Ovary (tissue), 9 donors: Measurements from ENCODE around the gene NFATC3. TPM values are rescaled to one million over a fixed set of nuclear protein-coding genes. Genes with fewer than 3 reads are reported as not detected.
A peak's percentile ranks its signal among the peaks of the same experiment; 100 is the strongest.

Experiments used
- DNase-seq, 5 donors: peaks; one replicate each; pipeline ENCODE4 v3.0.0-alpha.2; 2019 to 2020
- H3K27ac ChIP-seq, 2 donors: fragments of 200-600 bp; one replicate each; pipeline versions ENCODE4 v1.5.1 to v1.8.0; 2019 to 2022
- H3K27me3 ChIP-seq: fragments of 200-600 bp; one replicate; pipeline ENCODE4 v1.8.0; 2022
- H3K36me3 ChIP-seq: fragments of 200-600 bp; sonication (generic); one replicate; pipeline ENCODE4 v1.5.1; 2019
- H3K4me1 ChIP-seq: one replicate; pipeline ENCODE4 v1.8.1; 2013; ENCODE audit warnings: mild to moderate bottlenecking, moderate library complexity; ENCODE audit not compliant: insufficient read depth
- H3K4me3 ChIP-seq: fragments of 200-600 bp; sonication (generic); one replicate; pipeline ENCODE4 v1.5.1; 2017
- H3K9me3 ChIP-seq, 2 donors: fragments of 200-600 bp in 1 of 2; sonication (generic) in 1 of 2; one replicate each; pipeline versions ENCODE4 v1.5.1 to v1.8.1; 2013 to 2019; ENCODE audit warnings: mild to moderate bottlenecking in 1 of 2, moderate library complexity in 1 of 2
- CTCF ChIP-seq, 3 donors: fragments of 450-650 bp in 2 of 3; fragments of 200-600 bp in 1 of 3; IDR thresholded peaks; one replicate each; pipeline versions ENCODE4 v1.5.1 to v1.8.0; 2016 to 2022; ENCODE audit warnings: antibody characterized with exemption in 3 of 3, mild to moderate bottlenecking in 1 of 3
- EP300 ChIP-seq: sonication (generic); formaldehyde crosslinking; IDR thresholded peaks from one replicate; pipeline ENCODE4 v1.6.1; 2017; ENCODE audit warnings: antibody characterized with exemption
- POLR2A ChIP-seq: fragments of 450-650 bp; IDR thresholded peaks from one replicate; pipeline ENCODE4 v1.6.1; 2017; ENCODE audit warnings: antibody characterized with exemption, mild to moderate bottlenecking, moderate library complexity
- WGBS, 3 donors: extraction: QIAGEN DNeasy Blood & Tissue Kit in 1 of 3; methylation state at CpG; one replicate each; pipeline versions ENCODE4 v1.1.5 to v1.1.7; 2013 to 2017; 5-methylcytosine and 5-hydroxymethylcytosine counted together
- intact Hi-C, 4 donors: fragments of 100-400 bp; cut with DNase I; formaldehyde crosslinking; loops; one replicate each; pipeline versions ENCODE4 v1.11.0 to v1.15.1; 2022 to 2023
- polyA plus RNA-seq, 2 donors: library from polyadenylated mRNA; stranded (reverse); fragments of 200-250 nt in 1 of 2; fragments of 350-450 nt in 1 of 2; fragmentation: Illumina TruSeq in 1 of 2; extraction: RNeasy Lipid Tissue Mini Kit (QIAGEN cat#74804) in 1 of 2; gene quantifications; one replicate each; pipeline ENCODE4 v1.2.3, GENCODE V29; 2013 to 2014
- total RNA-seq, 7 donors: library from RNA; depleted of rRNA in 2 of 7; stranded (reverse); fragments of >200 nt in 2 of 7; fragmentation: NEBNext Ultra II Directional in 3 of 7; extraction: Animal tissue kit (Norgen Biotek cat#: 25700) in 3 of 7; gene quantifications; one replicate each; pipeline versions ENCODE4 v1.1.0 to v1.2.4, GENCODE V29; 2016 to 2023
- donor health status: DM: no; HTN: no; CAD: no; lungs with moderate emphysema.
- donor health status: DM: no; HTN: no; CAD: no.
- donor health status: Bipolar disorder and iron deficiency.
- donor health status: DM: yes; HTN: yes; CAD: no.
- donor health status: DM: no; HTN: no; CAD: no.
- donor health status: DM: yes; HTN: yes; CAD: no.

The NFATC3 gene
- total and polyA plus RNA-seq, 9 donors: 12.5 to 77.1 (median 43.6) TPM

GRCh38 chr16:68257906-68258800 is 173.0 kb downstream of the NFATC3 start:
- intact Hi-C loops: no loop called here
- Histone ChIP-seq H3K27me3 (no peaks in the 10 kb centered on the region), H3K9me3 (no peaks in the 10 kb centered on the region), H3K27ac (no peak overlapping the region), H3K4me1 (no peaks in the 10 kb centered on the region), H3K36me3 (no peaks in the 10 kb centered on the region), H3K4me3 (no peak overlapping the region)
- TF ChIP-seq EP300 (no peak), CTCF (IDR thresholded peaks at IDR 0.05) (no peak), POLR2A (no peak)
- no peak for DNase-seq
- WGBS, 3 donors: 58 to 63% (median 63%) methylated on average over 13 of the region's 13 CpGs

- WGBS, 3 donors: 85 to 90% (median 86%) methylated on average over 24 to 27 of the region's 27 CpGs
- H3K36me3 ChIP-seq: no peaks in the 10 kb centered on the region
- H3K4me1 ChIP-seq: no peaks in the 10 kb centered on the region
- no peak overlapping the region for H3K27ac ChIP-seq
- TF ChIP-seq EP300: no peak
- TF ChIP-seq POLR2A: no peak
- no peak for TF ChIP-seq CTCF (IDR thresholded peaks at IDR 0.05)
- no peaks in the 10 kb centered on the region for H3K27me3 ChIP-seq
- H3K4me3 ChIP-seq: no peak overlapping the region
- DNase-seq: no peak
- intact Hi-C loops: no loop called here
- H3K9me3 ChIP-seq: no peaks in the 10 kb centered on the region
These were observed 174.0 kb downstream of the NFATC3 start for GRCh38 chr16:68259007-68259825.

DNA sequence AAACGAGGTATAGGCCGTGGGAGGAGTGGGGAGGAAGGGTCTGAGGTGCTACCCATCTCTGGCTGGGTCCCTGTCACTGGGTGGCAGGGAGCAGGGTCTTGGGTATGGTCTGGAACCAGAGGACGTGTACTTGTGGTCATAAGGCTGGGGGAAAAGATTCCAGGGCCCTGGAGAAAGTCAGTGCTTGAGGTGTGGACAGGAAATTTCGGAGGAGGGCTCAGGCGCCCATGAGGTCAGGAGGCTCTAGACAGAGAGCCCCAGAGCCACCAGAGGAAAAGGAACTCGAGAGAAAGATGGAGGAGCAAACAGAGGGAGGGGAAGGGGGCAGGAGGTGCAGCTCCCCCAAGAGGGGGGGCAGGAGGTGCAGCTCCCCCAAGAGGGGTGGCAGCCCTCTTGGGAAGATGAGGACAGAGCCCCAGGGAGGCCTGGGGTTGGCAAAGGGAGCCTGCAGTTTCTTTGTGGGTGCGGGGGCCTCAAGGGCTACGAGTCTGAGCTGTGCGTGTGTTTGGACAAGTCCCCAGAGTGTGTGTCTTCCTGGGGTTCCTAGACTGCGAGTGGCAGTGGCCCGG is 178.5 kb downstream of the NFATC3 start:
- peak overlapping the region; percentile 49 to 57 for H3K27ac ChIP-seq
- WGBS, 3 donors: 33 to 38% (median 37%) methylated on average over 11 of the region's 11 CpGs
- intact Hi-C loops: loop anchor here (5.0 kb wide), 1 partner anchor 64 kb away; no protein-coding TSS in a partner anchor
- no peaks in the 10 kb centered on the region for H3K36me3 ChIP-seq
- no peaks in the 10 kb centered on the region for H3K27me3 ChIP-seq
- TF ChIP-seq EP300 (no peak), CTCF (IDR thresholded peaks at IDR 0.05) (peak in 1 of 3 donors; percentile 20)
- no peaks in the 10 kb centered on the region for H3K4me1 ChIP-seq
- no peak for DNase-seq
- no peaks in the 10 kb centered on the region for H3K9me3 ChIP-seq
- H3K4me3 ChIP-seq: peak overlapping the region; percentile 75
